ENCODE measurements around the gene DUSP28. TPM values are rescaled to one million over a fixed set of nuclear protein-coding genes. Genes with fewer than 3 reads are reported as not detected.

DUSP28 gene
- total RNA-seq, 2 experiments from 2014 or later = 4.5 to 6.2 TPM

GRCh38 chr2:240586198-240586918, 26.2 kb downstream of the DUSP28 start, which contains the start of gene CAPN10:
TSS of gene CAPN10 (plus strand) at chr2:240586734. CDS start at chr2:240586912, 178 bp downstream.
- intact Hi-C loops (cut with micrococcal nuclease) = no loop called here
- ATAC-seq = peak; percentile 88
- H3K4me3 Mint-ChIP-seq = peak within 1 kb of the TSS; percentile 95
- ChIA-PET CTCF (interaction anchor here (1.0 to 5.3 kb wide), 12 partner anchors 17 to 327 kb away, joined by 3 to 50 read pairs (median 8); no protein-coding TSS in a partner anchor), POLR2A (interaction anchor here (0.7 to 8.2 kb wide), 12 partner anchors 9 to 129 kb away, joined by 3 to 118 read pairs (median 4); partner anchors contain the start of genes ANKMY1, DUSP28, GPR35 and RNPEPL1)
- H3K27me3 Mint-ChIP-seq = no peaks in the 10 kb centered on the region
- H3K4me1 Mint-ChIP-seq (ENCODE audit: low read depth) = peaks cover 36% of the 10 kb centered on the region
- peaks cover 8% of the 10 kb centered on the region for H3K36me3 Mint-ChIP-seq (ENCODE audit: low read depth)
- H3K9me3 Mint-ChIP-seq = no peaks in the 10 kb centered on the region
- peak within 1 kb of the TSS; percentile 92 for H3K27ac Mint-ChIP-seq
- TF ChIP-seq CTCF (IDR thresholded peaks at IDR 0.05) = no peak
- DNase-seq = peak; percentile 98

- CTCF ChIA-PET = interaction anchor here (0.8 to 5.3 kb wide), 13 partner anchors 11 to 574 kb away, joined by 3 to 50 read pairs (median 7); no protein-coding TSS in a partner anchor
- no peak for TF ChIP-seq CTCF (IDR thresholded peaks at IDR 0.05)
- Mint-ChIP-seq H3K4me1 (ENCODE audit: low read depth) (peaks cover 35% of the 10 kb centered on the region), H3K36me3 (ENCODE audit: low read depth) (peaks cover 6% of the 10 kb centered on the region), H3K27me3 (no peaks in the 10 kb centered on the region), H3K4me3 (peak overlapping the region; percentile 95), H3K9me3 (no peaks in the 10 kb centered on the region), H3K27ac (peak overlapping the region; percentile 79)
- POLR2A ChIA-PET = interaction anchor here (0.5 to 8.2 kb wide), 10 partner anchors 8 to 68 kb away, joined by 3 to 118 read pairs (median 3); partner anchors contain the start of genes ANKMY1, DUSP28, GPR35 and RNPEPL1
- intact Hi-C loops (cut with micrococcal nuclease) = no loop called here
- DNase-seq (peak; percentile 76), ATAC-seq (peak; percentile 41)
Measured at GRCh38 chr2:240586919-240587800, 27.0 kb downstream of the DUSP28 start.

GRCh38 chr2:240588006-240588655, 28.0 kb downstream of the DUSP28 start:
- ChIA-PET CTCF (interaction anchor here (0.8 to 5.3 kb wide), 10 partner anchors 8 to 575 kb away, joined by 3 to 50 read pairs (median 4); no protein-coding TSS in a partner anchor), POLR2A (interaction anchor here (0.5 to 8.2 kb wide), 7 partner anchors 17 to 67 kb away, joined by 3 to 118 read pairs (median 3); partner anchors contain the start of genes ANKMY1, DUSP28 and RNPEPL1)
- intact Hi-C loops (cut with micrococcal nuclease) = no loop called here
- Mint-ChIP-seq H3K4me1 (ENCODE audit: low read depth) (peaks cover 30% of the 10 kb centered on the region), H3K27ac (peak overlapping the region; percentile 39), H3K27me3 (no peaks in the 10 kb centered on the region), H3K36me3 (ENCODE audit: low read depth) (peaks cover 6% of the 10 kb centered on the region), H3K9me3 (no peaks in the 10 kb centered on the region), H3K4me3 (peak overlapping the region; percentile 95)
- TF ChIP-seq CTCF (IDR thresholded peaks at IDR 0.05) = no peak
- DNase-seq (no peak), ATAC-seq (no peak)

GRCh38 chr2:240588669-240589068, 28.5 kb downstream of the DUSP28 start:
- no peak for TF ChIP-seq CTCF (IDR thresholded peaks at IDR 0.05)
- Mint-ChIP-seq H3K27ac (peak overlapping the region; percentile 39), H3K4me1 (ENCODE audit: low read depth) (peaks cover 29% of the 10 kb centered on the region), H3K9me3 (no peaks in the 10 kb centered on the region), H3K27me3 (no peaks in the 10 kb centered on the region), H3K4me3 (peak overlapping the region; percentile 95), H3K36me3 (ENCODE audit: low read depth) (peaks cover 6% of the 10 kb centered on the region)
- intact Hi-C loops (cut with micrococcal nuclease) = no loop called here
- CTCF ChIA-PET = interaction anchor here (1.2 to 5.2 kb wide), 5 partner anchors 8 to 74 kb away, joined by 3 to 48 read pairs (median 3); no protein-coding TSS in a partner anchor
- POLR2A ChIA-PET = interaction anchor here (4.1 to 8.2 kb wide), 2 partner anchors 25 to 33 kb away, joined by 23 to 118 read pairs; partner anchors contain the start of genes ANKMY1, DUSP28 and RNPEPL1
- DNase-seq = no peak
- ATAC-seq = no peak

Measured in activated CD8-positive, alpha-beta T cell treated with anti-CD3 and anti-CD28 coated beads for 36 hours (primary cell).